HG03064 (cell line): ENCODE results near the gene AKAP6.

Source experiments
- ATAC-seq: cut with Tn5 transposase; IDR thresholded peaks from one replicate; pipeline ENCODE4 v1.9.1; 2021; ENCODE audit warnings: low read depth; ENCODE audit not compliant: unreplicated experiment

Gene AKAP6

GRCh38 chr14:32403021-32403420 lies 73.9 kb downstream of the AKAP6 start:
- no peak for ATAC-seq

DNA sequence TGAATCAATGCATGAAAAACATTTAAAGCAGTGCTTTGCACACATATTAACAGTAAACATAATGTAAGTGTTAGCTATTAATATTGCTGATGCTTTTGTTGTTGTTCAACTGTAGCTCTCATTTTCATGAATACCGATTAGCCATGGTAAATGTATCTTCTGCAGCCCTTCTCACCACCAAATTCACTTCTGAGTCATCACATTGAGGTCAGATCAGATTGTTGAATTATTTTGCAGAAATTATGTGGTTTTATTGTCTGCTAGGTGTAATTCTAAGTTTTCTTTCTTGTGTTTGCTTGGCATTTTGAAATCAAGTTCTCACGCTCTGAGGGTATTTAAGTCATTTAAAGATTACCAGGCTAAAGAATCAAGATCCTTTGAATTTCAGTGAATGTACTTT lies 74.6 kb downstream of the AKAP6 start:
- ATAC-seq, result no peak

GRCh38 chr14:32404784-32405573 lies 75.9 kb downstream of the AKAP6 start:
- ATAC-seq, result no peak

DNA sequence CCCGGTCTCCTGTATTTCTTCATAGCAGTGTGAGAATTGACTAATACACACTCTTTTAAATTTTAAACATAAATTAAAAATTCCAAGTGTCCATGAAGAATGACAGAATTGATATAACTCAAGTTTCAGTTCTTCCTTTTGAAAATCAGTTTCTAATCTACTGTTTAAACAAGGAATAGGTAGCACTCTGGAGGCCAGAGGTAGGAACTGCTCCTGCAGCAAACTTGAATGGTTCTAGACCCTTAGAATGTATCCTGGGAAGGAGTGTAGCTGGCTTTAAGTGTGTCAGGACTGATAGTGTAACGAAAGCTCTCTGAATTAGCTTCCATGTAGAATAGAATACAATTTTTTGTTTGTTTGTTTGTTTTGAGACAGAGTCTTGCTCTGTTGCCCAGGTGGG lies 76.8 kb downstream of the AKAP6 start:
- ATAC-seq, result no peak

- ATAC-seq, result no peak
Observed at GRCh38 chr14:32407130-32407529, 78.0 kb downstream of the AKAP6 start.

DNA sequence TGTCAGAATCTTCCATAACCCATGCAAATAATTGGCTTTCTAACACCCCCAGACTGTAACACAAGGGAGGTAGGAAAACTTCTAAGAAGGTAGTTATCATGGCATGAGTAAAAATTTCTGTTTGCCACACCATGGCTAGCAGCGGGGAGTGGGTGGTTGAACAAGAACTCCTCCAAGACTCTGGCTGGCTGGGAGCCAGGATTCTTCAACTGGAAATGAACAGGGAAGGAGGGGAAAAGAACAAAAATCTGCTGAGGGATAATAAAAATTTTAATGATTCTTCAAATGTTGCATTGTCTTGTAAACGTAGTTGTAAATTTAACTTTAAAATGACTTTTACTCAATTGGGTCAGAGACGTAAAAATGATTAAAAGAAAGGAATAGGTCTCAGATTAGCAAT lies 78.9 kb downstream of the AKAP6 start:
- no peak for ATAC-seq

DNA sequence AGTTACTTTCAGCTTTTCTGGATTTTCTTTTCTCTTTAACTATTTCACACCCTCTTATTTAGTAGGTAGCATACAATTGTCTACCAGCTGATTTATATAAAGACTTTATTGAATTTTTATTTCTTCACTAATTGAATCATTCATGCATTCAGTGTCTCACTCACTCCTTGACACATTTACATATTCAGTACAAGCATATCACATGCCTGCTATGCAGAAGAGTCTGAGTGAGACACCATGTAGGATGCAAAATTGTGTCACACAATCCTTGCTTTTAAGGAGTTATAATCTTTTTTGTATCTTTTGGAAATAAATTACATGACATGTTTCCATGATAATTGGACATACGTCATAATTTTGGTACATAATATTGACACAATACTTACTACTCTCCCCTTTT lies 83.0 kb downstream of the AKAP6 start:
- ATAC-seq, result no peak

GRCh38 chr14:32412532-32412931 lies 83.4 kb downstream of the AKAP6 start:
- ATAC-seq, result no peak

DNA sequence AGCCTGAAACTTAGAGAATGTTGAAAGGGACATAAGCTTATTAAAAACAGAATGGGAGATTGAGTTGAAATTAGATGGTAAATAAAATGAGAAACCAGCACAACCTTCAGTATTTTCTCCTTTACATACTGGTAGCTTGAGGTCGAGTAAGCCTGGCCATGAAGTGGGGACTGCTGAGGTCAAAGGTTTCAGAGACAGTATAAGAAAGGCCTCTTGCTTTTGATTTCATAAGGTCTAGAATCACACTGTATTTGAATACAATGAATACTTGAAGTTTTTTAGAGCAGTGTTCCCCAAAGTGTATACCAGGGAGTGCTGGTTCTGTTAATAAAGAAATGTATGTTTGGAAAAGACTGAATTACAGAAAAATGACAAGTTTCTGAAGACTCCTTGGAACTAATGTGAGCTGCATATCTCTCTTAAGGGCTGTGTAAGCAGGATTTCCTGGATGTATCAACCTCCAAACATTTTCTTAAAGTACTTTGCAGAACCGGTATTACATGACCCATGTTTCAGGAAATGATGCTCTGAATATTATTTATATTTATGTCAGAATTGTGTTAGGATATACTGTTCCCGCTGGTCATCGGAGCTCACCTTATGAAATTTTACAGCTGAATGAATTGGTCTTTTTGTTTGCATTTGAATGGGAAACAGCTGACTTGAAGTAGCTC lies 85.0 kb downstream of the AKAP6 start:
- no peak for ATAC-seq

- no peak for ATAC-seq
Observed at GRCh38 chr14:32414808-32415255, 85.7 kb downstream of the AKAP6 start.

DNA sequence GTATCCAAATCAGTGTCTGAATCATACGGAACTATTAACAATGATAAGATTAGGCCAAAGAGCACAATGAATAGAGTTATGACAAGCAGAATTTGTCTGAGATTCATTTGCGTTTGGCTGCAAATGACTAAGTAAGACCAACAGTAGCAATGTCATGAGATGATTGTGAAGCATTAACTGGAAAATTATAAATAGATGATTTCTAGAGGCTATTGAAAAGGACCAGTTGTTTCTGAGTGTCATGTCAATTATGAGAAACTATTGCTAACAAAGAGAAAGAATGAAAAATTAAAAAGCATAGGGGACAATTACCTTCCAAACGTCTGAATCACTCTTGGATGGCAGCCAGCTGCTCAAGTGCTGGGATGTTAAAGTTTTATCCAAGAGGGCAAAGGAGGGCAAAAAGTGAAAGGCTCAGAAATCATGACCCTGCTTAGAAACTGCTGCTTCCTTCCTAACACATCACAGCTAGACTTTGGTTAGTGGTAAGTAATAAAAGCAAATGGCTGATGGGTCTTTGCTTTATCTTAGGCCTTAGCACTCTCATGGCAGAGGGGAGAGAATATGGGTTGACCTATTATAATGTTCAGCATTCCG lies 89.0 kb downstream of the AKAP6 start:
- no peak for ATAC-seq

DNA sequence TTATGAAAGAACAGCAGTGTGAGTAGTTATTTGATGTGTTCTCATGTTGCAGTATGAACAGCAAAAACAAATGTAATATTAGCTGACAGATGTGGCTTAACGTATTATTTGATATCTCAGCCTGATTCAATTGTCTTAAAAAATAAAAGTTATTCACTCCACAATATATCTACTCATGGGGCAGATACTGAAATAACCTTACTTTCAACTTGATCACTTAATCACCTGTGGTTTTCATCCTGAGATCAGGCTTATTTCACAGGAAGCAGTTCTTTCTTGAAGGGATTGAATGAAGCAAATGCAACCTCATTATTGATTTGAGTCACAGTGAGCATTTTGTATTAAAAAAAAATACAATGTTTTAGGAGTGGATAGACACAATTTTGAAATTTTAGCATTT lies 90.3 kb downstream of the AKAP6 start:
- ATAC-seq, result no peak

- ATAC-seq, result no peak
Observed at GRCh38 chr14:32421781-32422180, 92.7 kb downstream of the AKAP6 start.

GRCh38 chr14:32422440-32422839 lies 93.3 kb downstream of the AKAP6 start:
- ATAC-seq, result no peak

GRCh38 chr14:32426028-32426427 lies 96.9 kb downstream of the AKAP6 start:
- no peak for ATAC-seq

- no peak for ATAC-seq
Observed at GRCh38 chr14:32426586-32427388, 97.7 kb downstream of the AKAP6 start.

DNA sequence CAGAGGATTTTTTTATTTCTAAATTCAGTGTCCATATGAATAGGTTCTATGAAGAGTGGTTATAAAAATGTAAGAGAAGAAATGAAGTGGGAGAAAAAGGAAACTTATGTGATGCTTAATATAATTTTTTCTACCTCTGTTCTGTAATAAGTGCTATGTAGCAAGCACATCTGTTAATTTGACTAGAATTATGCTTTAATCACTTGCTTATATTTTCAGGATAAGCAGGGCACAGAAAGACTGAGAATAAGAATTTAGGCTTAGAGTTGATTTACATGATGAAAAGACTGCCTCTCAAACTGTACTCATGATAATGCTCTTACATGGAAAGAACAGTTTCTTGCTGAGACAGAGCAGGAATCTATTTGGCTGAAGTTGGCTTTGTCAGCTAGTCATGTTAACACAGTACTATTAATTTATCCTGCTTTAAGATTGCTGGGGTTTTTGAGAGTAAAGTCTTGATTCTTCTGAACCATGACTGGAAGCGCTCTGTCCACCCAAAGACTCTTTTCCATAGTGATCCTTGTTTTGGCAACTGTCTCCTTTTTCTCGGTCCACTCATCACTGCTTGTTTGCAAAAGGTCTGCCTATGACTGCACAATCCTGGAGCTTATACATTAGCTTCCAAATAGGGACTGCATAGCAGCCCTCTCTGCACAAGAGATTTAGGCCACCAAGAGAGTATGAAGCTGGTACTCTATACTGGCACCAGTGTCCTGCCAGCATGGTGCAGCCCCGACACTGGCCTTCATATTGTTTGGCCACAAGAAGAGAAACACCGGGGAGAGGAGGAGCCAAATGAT lies 98.8 kb downstream of the AKAP6 start:
- no peak for ATAC-seq

GRCh38 chr14:32428875-32429274 lies 99.8 kb downstream of the AKAP6 start:
- no peak for ATAC-seq

DNA sequence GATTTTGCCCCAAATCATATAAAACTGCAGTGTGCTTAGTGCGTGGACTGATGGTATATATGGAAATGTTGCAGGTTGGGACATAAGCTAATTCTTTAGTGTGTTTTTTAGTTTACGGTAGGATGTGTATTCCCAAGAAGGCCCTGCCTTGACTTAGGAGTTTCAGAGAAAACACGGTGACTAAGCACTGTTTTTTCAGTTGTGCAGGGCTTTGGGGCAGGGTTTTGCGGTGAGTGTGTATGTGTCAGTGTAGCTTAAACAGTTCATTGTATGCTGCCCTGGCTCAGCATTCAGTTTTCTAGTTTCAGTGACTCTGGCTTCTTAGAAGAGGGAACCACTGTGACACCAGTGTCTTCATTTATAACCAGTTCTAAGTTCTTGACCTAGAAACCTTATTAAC lies 101.2 kb downstream of the AKAP6 start:
- no peak for ATAC-seq
